ENCODE data around the gene BLVRA. TPM values are rescaled to one million over a fixed set of nuclear protein-coding genes. Genes with fewer than 3 reads are reported as not detected.

Gene BLVRA
- total and polyA plus RNA-seq, 10 of the 15 experiments (the other 5 are each of a cell fraction or from before 2014, with no cell fraction given), result 63.3 to 198 (median 102) TPM

- TF ChIP-seq RELA (IDR thresholded peaks at IDR 0.05; ENCODE audit: borderline replicate concordance, partially characterized antibody) (peak; percentile 75), MTA2 (IDR thresholded peaks at IDR 0.05; ENCODE audit: low read depth) (peak; percentile 43; the same call in 1 of the 2 replicates), NR2F1 (conservative IDR thresholded peaks at IDR 0.05) (peak; percentile 73; the same call in 1 of the 2 replicates), PML (IDR thresholded peaks at IDR 0.05; ENCODE audit: low read length) (peak; percentile 37; the same call in 1 of the 2 replicates), DPF2 (IDR thresholded peaks at IDR 0.05) (peak; percentile 61; the same call in 1 of the 2 replicates), NFIC (IDR thresholded peaks at IDR 0.05; ENCODE audit: low read depth, low read length) (peak; percentile 72), ZNF24 (IDR thresholded peaks at IDR 0.05) (0 out of 2 replicates have a peak, but pooled peaks have one; percentile 33), ATF7 (IDR thresholded peaks at IDR 0.05; ENCODE audit: low read depth) (peak; percentile 54), ZNF687 (IDR thresholded peaks at IDR 0.05) (peak; percentile 35; the same call in 1 of the 2 replicates), ZNF384 (IDR thresholded peaks at IDR 0.05; ENCODE audit: borderline replicate concordance, low read depth, low read length) (peak; percentile 53; the same call in 1 of the 2 replicates)
Measured at GRCh38 chr7:43784585-43785087, 26.2 kb downstream of the BLVRA start (continued).

All from GM12878 (cell line).